ENCODE data around the gene XPA. TPM values are rescaled to one million over a fixed set of nuclear protein-coding genes. Genes with fewer than 3 reads are reported as not detected.

The XPA gene
- total RNA-seq, 1 experiment from 2014 or later: 12.3 TPM

GRCh38 chr9:97741947-97742346 lies 44.8 kb upstream of the XPA start:
- no peak for DNase-seq (ENCODE audit: unreplicated experiment)
- ChIA-PET CTCF (interaction anchor here (1.1 kb wide), 1 partner anchor 159 kb away, joined by 3 read pairs; no protein-coding TSS in a partner anchor), POLR2A (no interaction called here)
- no peak overlapping the region for H3K27ac Mint-ChIP-seq (ENCODE audit: low read depth, unreplicated experiment)
- BruUV-seq (replicated peaks): no TSS peak
- intact Hi-C loops (cut with micrococcal nuclease): no loop called here
- no peaks in the 10 kb centered on the region for H3K36me3 Mint-ChIP-seq (ENCODE audit: insufficient read depth, unreplicated experiment)
- peaks cover 10% of the 10 kb centered on the region for H3K9me3 Mint-ChIP-seq (ENCODE audit: unreplicated experiment)
- H3K4me1 Mint-ChIP-seq (ENCODE audit: insufficient read depth, unreplicated experiment): no peaks in the 10 kb centered on the region
- TF ChIP-seq CTCF (IDR thresholded peaks at IDR 0.05; ENCODE audit: unreplicated experiment): no peak
- peaks cover 11% of the 10 kb centered on the region for H3K27me3 Mint-ChIP-seq (ENCODE audit: insufficient read depth, unreplicated experiment)
- H3K4me3 Mint-ChIP-seq (ENCODE audit: unreplicated experiment): no peak overlapping the region

GRCh38 chr9:97740848-97741821 lies 44.0 kb upstream of the XPA start:
- Mint-ChIP-seq H3K27ac (ENCODE audit: low read depth, unreplicated experiment) (no peak overlapping the region), H3K36me3 (ENCODE audit: insufficient read depth, unreplicated experiment) (no peaks in the 10 kb centered on the region), H3K27me3 (ENCODE audit: insufficient read depth, unreplicated experiment) (peaks cover 11% of the 10 kb centered on the region), H3K9me3 (ENCODE audit: unreplicated experiment) (peaks cover 10% of the 10 kb centered on the region), H3K4me1 (ENCODE audit: insufficient read depth, unreplicated experiment) (no peaks in the 10 kb centered on the region), H3K4me3 (ENCODE audit: unreplicated experiment) (no peak overlapping the region)
- POLR2A ChIA-PET: no interaction called here
- BruUV-seq (replicated peaks): no TSS peak
- CTCF ChIA-PET: interaction anchor here (1.1 kb wide), 1 partner anchor 160 kb away, joined by 3 read pairs; no protein-coding TSS in a partner anchor
- intact Hi-C loops (cut with micrococcal nuclease): no loop called here
- no peak for TF ChIP-seq CTCF (IDR thresholded peaks at IDR 0.05; ENCODE audit: unreplicated experiment)
- no peak for DNase-seq (ENCODE audit: unreplicated experiment)

- no peaks in the 10 kb centered on the region for H3K27me3 Mint-ChIP-seq (ENCODE audit: insufficient read depth, unreplicated experiment)
- H3K4me3 Mint-ChIP-seq (ENCODE audit: unreplicated experiment): no peak overlapping the region
- intact Hi-C loops (cut with micrococcal nuclease): no loop called here
- DNase-seq (ENCODE audit: unreplicated experiment): peak; percentile 20
- ChIA-PET CTCF (interaction anchor here (0.9 to 1.4 kb wide), 3 partner anchors 12 to 164 kb away, joined by 3 to 7 read pairs (median 5); no protein-coding TSS in a partner anchor), POLR2A (interaction anchor here (1.0 to 1.3 kb wide), 2 partner anchors 14 to 167 kb away, joined by 3 read pairs; no protein-coding TSS in a partner anchor)
- no peak overlapping the region for H3K27ac Mint-ChIP-seq (ENCODE audit: low read depth, unreplicated experiment)
- no TSS peak for BruUV-seq (replicated peaks)
- H3K9me3 Mint-ChIP-seq (ENCODE audit: unreplicated experiment): peaks cover 10% of the 10 kb centered on the region
- H3K36me3 Mint-ChIP-seq (ENCODE audit: insufficient read depth, unreplicated experiment): no peaks in the 10 kb centered on the region
- H3K4me1 Mint-ChIP-seq (ENCODE audit: insufficient read depth, unreplicated experiment): no peaks in the 10 kb centered on the region
- no peak for TF ChIP-seq CTCF (IDR thresholded peaks at IDR 0.05; ENCODE audit: unreplicated experiment)
These were observed 40.3 kb upstream of the XPA start for GRCh38 chr9:97737429-97737828.

- no peak for TF ChIP-seq CTCF (IDR thresholded peaks at IDR 0.05; ENCODE audit: unreplicated experiment)
- no peaks in the 10 kb centered on the region for H3K4me1 Mint-ChIP-seq (ENCODE audit: insufficient read depth, unreplicated experiment)
- intact Hi-C loops (cut with micrococcal nuclease): no loop called here
- ChIA-PET CTCF (interaction anchor here (1.3 kb wide), 1 partner anchor 9 kb away, joined by 5 read pairs; no protein-coding TSS in a partner anchor), POLR2A (no interaction called here)
- no peak overlapping the region for H3K4me3 Mint-ChIP-seq (ENCODE audit: unreplicated experiment)
- no peak for DNase-seq (ENCODE audit: unreplicated experiment)
- no peak overlapping the region for H3K27ac Mint-ChIP-seq (ENCODE audit: low read depth, unreplicated experiment)
- no peaks in the 10 kb centered on the region for H3K36me3 Mint-ChIP-seq (ENCODE audit: insufficient read depth, unreplicated experiment)
- H3K27me3 Mint-ChIP-seq (ENCODE audit: insufficient read depth, unreplicated experiment): no peaks in the 10 kb centered on the region
- peaks cover 8% of the 10 kb centered on the region for H3K9me3 Mint-ChIP-seq (ENCODE audit: unreplicated experiment)
- no TSS peak for BruUV-seq (replicated peaks)
These were observed 38.0 kb upstream of the XPA start for GRCh38 chr9:97735070-97735600.
